Measurements from ENCODE around the gene ZNF256. TPM values are rescaled to one million over a fixed set of nuclear protein-coding genes. Genes with fewer than 3 reads are reported as not detected.

Gene ZNF256
- total and polyA plus RNA-seq, 9 of the 15 experiments (the other 6 are each of a cell fraction or from before 2014, with no cell fraction given) = 0.07 to 0.36 (median 0.21) TPM; not detected in 1

DNA sequence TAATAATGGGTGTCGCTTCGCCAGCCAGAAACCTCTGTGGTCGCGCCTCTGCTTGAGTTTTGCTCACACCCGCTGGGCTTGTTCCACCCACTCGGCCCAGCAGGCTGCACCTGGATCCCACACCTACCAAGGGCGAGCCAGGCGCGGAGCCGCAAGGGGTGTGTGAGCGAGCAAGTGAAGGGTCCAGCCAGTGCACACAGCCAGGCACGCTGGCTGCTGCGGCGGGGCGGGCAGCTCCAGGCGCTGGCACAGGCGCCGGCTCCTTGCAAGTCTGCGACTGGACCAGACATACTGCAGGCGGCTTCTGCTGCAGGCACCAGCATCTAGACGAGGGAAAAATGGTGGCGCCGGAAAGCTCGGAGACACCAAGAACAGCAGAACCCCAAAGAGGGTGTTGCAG lies 1.8 kb upstream of the ZNF256 start (continued):
- TF ChIP-seq ZNF408 (CRISPR knock-in tag; IDR thresholded peaks at IDR 0.05; ENCODE audit: low read depth) (no peak), SMARCE1 (IDR thresholded peaks at IDR 0.05) (no peak), ATF2 (CRISPR knock-in tag; IDR thresholded peaks at IDR 0.05) (no peak), CBX1 (IDR thresholded peaks at IDR 0.05; ENCODE audit: low read depth) (no peak)
- TF ChIP-seq, protein P1, sequence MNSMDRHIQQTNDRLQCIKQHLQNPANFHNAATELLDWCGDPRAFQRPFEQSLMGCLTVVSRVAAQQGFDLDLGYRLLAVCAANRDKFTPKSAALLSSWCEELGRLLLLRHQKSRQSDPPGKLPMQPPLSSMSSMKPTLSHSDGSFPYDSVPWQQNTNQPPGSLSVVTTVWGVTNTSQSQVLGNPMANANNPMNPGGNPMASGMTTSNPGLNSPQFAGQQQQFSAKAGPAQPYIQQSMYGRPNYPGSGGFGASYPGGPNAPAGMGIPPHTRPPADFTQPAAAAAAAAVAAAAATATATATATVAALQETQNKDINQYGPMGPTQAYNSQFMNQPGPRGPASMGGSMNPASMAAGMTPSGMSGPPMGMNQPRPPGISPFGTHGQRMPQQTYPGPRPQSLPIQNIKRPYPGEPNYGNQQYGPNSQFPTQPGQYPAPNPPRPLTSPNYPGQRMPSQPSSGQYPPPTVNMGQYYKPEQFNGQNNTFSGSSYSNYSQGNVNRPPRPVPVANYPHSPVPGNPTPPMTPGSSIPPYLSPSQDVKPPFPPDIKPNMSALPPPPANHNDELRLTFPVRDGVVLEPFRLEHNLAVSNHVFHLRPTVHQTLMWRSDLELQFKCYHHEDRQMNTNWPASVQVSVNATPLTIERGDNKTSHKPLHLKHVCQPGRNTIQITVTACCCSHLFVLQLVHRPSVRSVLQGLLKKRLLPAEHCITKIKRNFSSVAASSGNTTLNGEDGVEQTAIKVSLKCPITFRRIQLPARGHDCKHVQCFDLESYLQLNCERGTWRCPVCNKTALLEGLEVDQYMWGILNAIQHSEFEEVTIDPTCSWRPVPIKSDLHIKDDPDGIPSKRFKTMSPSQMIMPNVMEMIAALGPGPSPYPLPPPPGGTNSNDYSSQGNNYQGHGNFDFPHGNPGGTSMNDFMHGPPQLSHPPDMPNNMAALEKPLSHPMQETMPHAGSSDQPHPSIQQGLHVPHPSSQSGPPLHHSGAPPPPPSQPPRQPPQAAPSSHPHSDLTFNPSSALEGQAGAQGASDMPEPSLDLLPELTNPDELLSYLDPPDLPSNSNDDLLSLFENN (IDR thresholded peaks at IDR 0.05; ENCODE audit: low read depth in 2 of 2, low read length in 2 of 2) = no peak
- TF ChIP-seq, protein P2, sequence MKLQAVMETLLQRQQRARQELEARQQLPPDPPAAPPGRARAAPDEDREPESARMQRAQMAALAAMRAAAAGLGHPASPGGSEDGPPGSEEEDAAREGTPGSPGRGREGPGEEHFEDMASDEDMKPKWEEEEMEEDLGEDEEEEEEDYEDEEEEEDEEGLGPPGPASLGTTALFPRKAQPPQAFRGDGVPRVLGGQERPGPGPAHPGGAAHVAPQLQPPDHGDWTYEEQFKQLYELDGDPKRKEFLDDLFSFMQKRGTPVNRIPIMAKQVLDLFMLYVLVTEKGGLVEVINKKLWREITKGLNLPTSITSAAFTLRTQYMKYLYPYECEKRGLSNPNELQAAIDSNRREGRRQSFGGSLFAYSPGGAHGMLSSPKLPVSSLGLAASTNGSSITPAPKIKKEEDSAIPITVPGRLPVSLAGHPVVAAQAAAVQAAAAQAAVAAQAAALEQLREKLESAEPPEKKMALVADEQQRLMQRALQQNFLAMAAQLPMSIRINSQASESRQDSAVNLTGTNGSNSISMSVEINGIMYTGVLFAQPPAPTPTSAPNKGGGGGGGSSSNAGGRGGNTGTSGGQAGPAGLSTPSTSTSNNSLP (IDR thresholded peaks at IDR 0.05; ENCODE audit: borderline replicate concordance, low read depth, low read length) = no peak

Measured in K562 (cell line).